Activated CD4-positive, CD25-positive, alpha-beta regulatory T cell (primary cell): ENCODE measurements around the gene TRIM33.
"Not testable (repeated sequence)": the region's sequence is repeated elsewhere in the genome, so short reads cannot be mapped to it uniquely, and the experiment has no call there.

Experiments used
- DNase-seq, 4 experiments: peaks; one replicate each; lab custom pipeline; 2025; lab: John Stamatoyannopoulos, UW

TRIM33 gene

GRCh38 chr1:114423455-114423854, 87.5 kb downstream of the TRIM33 start:
- no peak for DNase-seq

- DNase-seq = not testable (repeated sequence)
These were observed 92.1 kb downstream of the TRIM33 start for GRCh38 chr1:114418948-114419347.

- no peak for DNase-seq
These were observed 113.4 kb downstream of the TRIM33 start for GRCh38 chr1:114397601-114398000.

- DNase-seq = no peak
These were observed 115.1 kb downstream of the TRIM33 start for GRCh38 chr1:114395863-114396262.

GRCh38 chr1:114390960-114391359, 120.0 kb downstream of the TRIM33 start:
- no peak for DNase-seq

GRCh38 chr1:114390361-114390760, 120.6 kb downstream of the TRIM33 start:
- no peak for DNase-seq

- no peak for DNase-seq
These were observed 122.5 kb downstream of the TRIM33 start for GRCh38 chr1:114388432-114389003.

- not testable (repeated sequence) for DNase-seq
These were observed 123.4 kb downstream of the TRIM33 start for GRCh38 chr1:114387585-114387984.

GRCh38 chr1:114387010-114387360, 124.0 kb downstream of the TRIM33 start:
- DNase-seq = no peak

GRCh38 chr1:114386129-114387009, 124.6 kb downstream of the TRIM33 start:
- no peak for DNase-seq

GRCh38 chr1:114384922-114385321, 126.1 kb downstream of the TRIM33 start:
- no peak for DNase-seq

- DNase-seq = no peak
These were observed 131.0 kb downstream of the TRIM33 start for GRCh38 chr1:114379987-114380386.

- no peak for DNase-seq
These were observed 131.6 kb downstream of the TRIM33 start for GRCh38 chr1:114379358-114379757.

GRCh38 chr1:114377356-114377755, 133.6 kb downstream of the TRIM33 start:
- no peak for DNase-seq

GRCh38 chr1:114369930-114370329, 141.1 kb downstream of the TRIM33 start:
- no peak for DNase-seq

- not testable (repeated sequence) for DNase-seq
These were observed 141.6 kb downstream of the TRIM33 start for GRCh38 chr1:114369266-114369919.

GRCh38 chr1:114368560-114369255, 142.3 kb downstream of the TRIM33 start:
- DNase-seq = no peak

GRCh38 chr1:114367810-114368209, 143.2 kb downstream of the TRIM33 start:
- no peak for DNase-seq

GRCh38 chr1:114363230-114363629, 147.8 kb downstream of the TRIM33 start:
- not testable (repeated sequence) for DNase-seq

- no peak for DNase-seq
These were observed 151.2 kb downstream of the TRIM33 start for GRCh38 chr1:114359791-114360190.

- no peak for DNase-seq
These were observed 155.8 kb downstream of the TRIM33 start for GRCh38 chr1:114355240-114355639.

- DNase-seq = no peak
These were observed 157.7 kb downstream of the TRIM33 start for GRCh38 chr1:114353262-114353661.
